ENCODE data around the gene TPRG1.

GRCh38 chr3:189168711-189169110, 3.1 kb upstream of the TPRG1 start:
- no peak for TF ChIP-seq POLR2A (IDR thresholded peaks at IDR 0.05; ENCODE audit: low read depth, low read length)
- TF ChIP-seq, protein P1, sequence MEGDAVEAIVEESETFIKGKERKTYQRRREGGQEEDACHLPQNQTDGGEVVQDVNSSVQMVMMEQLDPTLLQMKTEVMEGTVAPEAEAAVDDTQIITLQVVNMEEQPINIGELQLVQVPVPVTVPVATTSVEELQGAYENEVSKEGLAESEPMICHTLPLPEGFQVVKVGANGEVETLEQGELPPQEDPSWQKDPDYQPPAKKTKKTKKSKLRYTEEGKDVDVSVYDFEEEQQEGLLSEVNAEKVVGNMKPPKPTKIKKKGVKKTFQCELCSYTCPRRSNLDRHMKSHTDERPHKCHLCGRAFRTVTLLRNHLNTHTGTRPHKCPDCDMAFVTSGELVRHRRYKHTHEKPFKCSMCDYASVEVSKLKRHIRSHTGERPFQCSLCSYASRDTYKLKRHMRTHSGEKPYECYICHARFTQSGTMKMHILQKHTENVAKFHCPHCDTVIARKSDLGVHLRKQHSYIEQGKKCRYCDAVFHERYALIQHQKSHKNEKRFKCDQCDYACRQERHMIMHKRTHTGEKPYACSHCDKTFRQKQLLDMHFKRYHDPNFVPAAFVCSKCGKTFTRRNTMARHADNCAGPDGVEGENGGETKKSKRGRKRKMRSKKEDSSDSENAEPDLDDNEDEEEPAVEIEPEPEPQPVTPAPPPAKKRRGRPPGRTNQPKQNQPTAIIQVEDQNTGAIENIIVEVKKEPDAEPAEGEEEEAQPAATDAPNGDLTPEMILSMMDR (IDR thresholded peaks at IDR 0.05; ENCODE audit: extremely low read depth in 1 of 2, insufficient read depth in 1 of 2, low read depth in 1 of 2, low read length in 2 of 2): no peak
- TF ChIP-seq JUN (IDR thresholded peaks at IDR 0.05; ENCODE audit: borderline replicate concordance, insufficient read depth, insufficient read length, low read depth): no peak

Measured in endothelial cell of umbilical vein (primary cell).